ENCODE results near the gene AHRR. TPM values are rescaled to one million over a fixed set of nuclear protein-coding genes. Genes with fewer than 3 reads are reported as not detected.

Gene AHRR
- total and polyA plus RNA-seq, 10 of the 15 experiments (the other 5 are each of a cell fraction or from before 2014, with no cell fraction given): 0.90 to 35.2 (median 19.2) TPM

- 43% methylated on average over 5 of the region's 5 CpGs for WGBS (ENCODE audit: insufficient coverage, insufficient replicate concordance, low lambda C conversion rate, missing lambda C conversion rate)
- H3K9ac ChIP-seq (ENCODE audit: control insufficient read depth, insufficient read depth, low read length): no peak overlapping the region
- H3K27ac ChIP-seq (ENCODE audit: control insufficient read depth, insufficient read depth): no peak overlapping the region
- DNase-seq (ENCODE audit: low read depth, low spot score) (no peak), FAIRE-seq (no peak), ATAC-seq (no peak)
- no peaks in the 10 kb centered on the region for H3K9me3 ChIP-seq (replicated peaks; ENCODE audit: control insufficient read depth, insufficient read depth, low read length)
- ChIA-PET POLR2A (no interaction called here), CTCF (interaction anchor here (0.8 to 2.1 kb wide), 2 partner anchors 115 to 119 kb away, joined by 3 to 13 read pairs; partner anchors contain the start of gene AHRR), RAD21 (ENCODE audit: unreplicated experiment) (interaction anchor here (2.2 kb wide), 1 partner anchor 119 kb away, joined by 12 read pairs; no protein-coding TSS in a partner anchor), SMC1A (ENCODE audit: uncharacterized antibody, unreplicated experiment) (interaction anchor here (1.6 kb wide), 1 partner anchor 120 kb away, joined by 9 read pairs; no protein-coding TSS in a partner anchor)
- H3K36me3 ChIP-seq (ENCODE audit: control insufficient read depth in 2 of 2, insufficient read depth in 2 of 2, low read length in 1 of 2): peaks cover 3 to 16% of the 10 kb centered on the region in 2 experiments; a peak in 3 of 4 replicates
- H3K4me3 ChIP-seq: no peak overlapping the region
- no TSS peak for BruUV-seq (replicated peaks)
- H4K20me1 ChIP-seq (ENCODE audit: control insufficient read depth, insufficient read depth): no peaks in the 10 kb centered on the region
- H3K27me3 ChIP-seq (replicated peaks in 1 of 2; ENCODE audit: control insufficient read depth in 2 of 2, insufficient read depth in 2 of 2, low read length in 1 of 2): no peaks in the 10 kb centered on the region
- intact Hi-C loops (cut with micrococcal nuclease; ENCODE audit: unreplicated experiment): no loop called here
- H3K4me1 ChIP-seq (ENCODE audit: control insufficient read depth, insufficient read depth, low read length): peaks cover 16% of the 10 kb centered on the region
- no peak overlapping the region for H3K4me2 ChIP-seq (ENCODE audit: control insufficient read depth, insufficient read depth)
- no peaks in the 10 kb centered on the region; the same call in 1 of the 2 replicates for H3K79me2 ChIP-seq (ENCODE audit: control insufficient read depth, insufficient read depth, low read length)
- H2AFZ ChIP-seq (ENCODE audit: control insufficient read depth, low read depth, low read length): no peak overlapping the region
- in situ Hi-C loops (cut with MboI): loop anchor here (5.0 kb wide), 1 partner anchor 119 kb away; no protein-coding TSS in a partner anchor
- TF ChIP-seq BRCA1 (IDR thresholded peaks at IDR 0.05; ENCODE audit: low read depth, low read length) (no peak), BHLHE40 (IDR thresholded peaks at IDR 0.05; ENCODE audit: borderline replicate concordance in 1 of 2, low read depth in 2 of 2, low read length in 1 of 2) (no peak), ETV6 (conservative IDR thresholded peaks at IDR 0.05 in 1 of 2, IDR thresholded peaks at IDR 0.05 in 1 of 2; ENCODE audit: borderline replicate concordance in 1 of 2, low read depth in 1 of 2) (no peak), SREBF2 (IDR thresholded peaks at IDR 0.05; ENCODE audit: low read length) (no peak), FOS (IDR thresholded peaks at IDR 0.05; ENCODE audit: borderline replicate concordance, extremely low read depth, insufficient read length) (no peak), BACH1 (IDR thresholded peaks at IDR 0.05; ENCODE audit: borderline replicate concordance) (no peak), E4F1 (IDR thresholded peaks at IDR 0.05; ENCODE audit: borderline replicate concordance, partially characterized antibody) (no peak), NR2C1 (IDR thresholded peaks at IDR 0.05) (no peak), WRNIP1 (IDR thresholded peaks at IDR 0.05; ENCODE audit: borderline replicate concordance, low read depth, low read length) (no peak), ATF2 (IDR thresholded peaks at IDR 0.05; ENCODE audit: low read length) (no peak), POU2F2 (IDR thresholded peaks at IDR 0.05; ENCODE audit: borderline replicate concordance, low read depth, low read length) (no peak), ZNF687 (IDR thresholded peaks at IDR 0.05) (no peak), CREM (IDR thresholded peaks at IDR 0.05; ENCODE audit: low read depth) (no peak)
These were observed 115.1 kb downstream of the AHRR start for GRCh38 chr5:436641-436975.

Data from GM12878 (cell line).